ENCODE data around the gene MRTFB. TPM values are rescaled to one million over a fixed set of nuclear protein-coding genes. Genes with fewer than 3 reads are reported as not detected.

MRTFB gene
- total RNA-seq, 1 donor from 2014 or later = 83.1 TPM

GRCh38 chr16:14074544-14074943 is 3.4 kb downstream of the MRTFB start:
- Mint-ChIP-seq H3K4me1 (ENCODE audit: low read depth) (peaks cover 48% of the 10 kb centered on the region), H3K36me3 (ENCODE audit: insufficient read depth) (peaks cover 15% of the 10 kb centered on the region), H3K27ac (no peak overlapping the region), H3K9me3 (ENCODE audit: low read depth) (no peaks in the 10 kb centered on the region), H3K4me3 (ENCODE audit: low read depth) (no peak overlapping the region), H3K27me3 (no peaks in the 10 kb centered on the region)
- TF ChIP-seq CTCF (IDR thresholded peaks at IDR 0.05; ENCODE audit: unreplicated experiment) = no peak
- no peak for DNase-seq (ENCODE audit: low spot score, unreplicated experiment)

- Mint-ChIP-seq H3K4me1 (ENCODE audit: low read depth) (peaks cover 31% of the 10 kb centered on the region), H3K4me3 (ENCODE audit: low read depth) (no peak overlapping the region), H3K9me3 (ENCODE audit: low read depth) (no peaks in the 10 kb centered on the region), H3K36me3 (ENCODE audit: insufficient read depth) (peaks cover 32% of the 10 kb centered on the region), H3K27ac (peak overlapping the region; percentile 7), H3K27me3 (no peaks in the 10 kb centered on the region)
- TF ChIP-seq CTCF (IDR thresholded peaks at IDR 0.05; ENCODE audit: unreplicated experiment) = no peak
- no peak for DNase-seq (ENCODE audit: low spot score, unreplicated experiment)
These were observed 6.8 kb downstream of the MRTFB start for GRCh38 chr16:14077918-14078317.

- DNase-seq (ENCODE audit: low spot score, unreplicated experiment) = no peak
- Mint-ChIP-seq H3K4me1 (ENCODE audit: low read depth) (peaks cover 39% of the 10 kb centered on the region), H3K27me3 (no peaks in the 10 kb centered on the region), H3K9me3 (ENCODE audit: low read depth) (no peaks in the 10 kb centered on the region), H3K27ac (no peak overlapping the region), H3K36me3 (ENCODE audit: insufficient read depth) (peaks cover 22% of the 10 kb centered on the region), H3K4me3 (ENCODE audit: low read depth) (no peak overlapping the region)
- TF ChIP-seq CTCF (IDR thresholded peaks at IDR 0.05; ENCODE audit: unreplicated experiment) = no peak
These were observed 15.4 kb downstream of the MRTFB start for GRCh38 chr16:14086477-14086876.

GRCh38 chr16:14087181-14087580 is 16.1 kb downstream of the MRTFB start:
- Mint-ChIP-seq H3K4me1 (ENCODE audit: low read depth) (peaks cover 40% of the 10 kb centered on the region), H3K36me3 (ENCODE audit: insufficient read depth) (peaks cover 18% of the 10 kb centered on the region), H3K27me3 (no peaks in the 10 kb centered on the region), H3K4me3 (ENCODE audit: low read depth) (no peak overlapping the region), H3K27ac (peak overlapping the region; percentile 6), H3K9me3 (ENCODE audit: low read depth) (no peaks in the 10 kb centered on the region)
- no peak for TF ChIP-seq CTCF (IDR thresholded peaks at IDR 0.05; ENCODE audit: unreplicated experiment)
- DNase-seq (ENCODE audit: low spot score, unreplicated experiment) = no peak

GRCh38 chr16:14087590-14088154 is 16.6 kb downstream of the MRTFB start:
- no peak for DNase-seq (ENCODE audit: low spot score, unreplicated experiment)
- H3K4me1 Mint-ChIP-seq (ENCODE audit: low read depth) = peaks cover 45% of the 10 kb centered on the region
- H3K9me3 Mint-ChIP-seq (ENCODE audit: low read depth) = no peaks in the 10 kb centered on the region
- H3K27ac Mint-ChIP-seq = peak overlapping the region; percentile 34
- H3K36me3 Mint-ChIP-seq (ENCODE audit: insufficient read depth) = peaks cover 18% of the 10 kb centered on the region
- no peaks in the 10 kb centered on the region for H3K27me3 Mint-ChIP-seq
- H3K4me3 Mint-ChIP-seq (ENCODE audit: low read depth) = no peak overlapping the region
- no peak for TF ChIP-seq CTCF (IDR thresholded peaks at IDR 0.05; ENCODE audit: unreplicated experiment)
